Globus pallidus (tissue), 1 donor: ENCODE data around the gene TCF20.
A peak's percentile ranks its signal among the peaks of the same experiment; 100 is the strongest.

Source experiments
- DNase-seq: peaks from one replicate; pipeline ENCODE4 v3.0.0-alpha.2; 2015; ENCODE audit warnings: low spot score

TCF20 gene

GRCh38 chr22:42270510-42271190 is at the start of gene TCF20:
Gene TCF20, minus strand, starts transcription at chr22:42270653. Its CDS starts 55,348 bp downstream, at chr22:42215305.
- DNase-seq = peak; percentile 66

DNA sequence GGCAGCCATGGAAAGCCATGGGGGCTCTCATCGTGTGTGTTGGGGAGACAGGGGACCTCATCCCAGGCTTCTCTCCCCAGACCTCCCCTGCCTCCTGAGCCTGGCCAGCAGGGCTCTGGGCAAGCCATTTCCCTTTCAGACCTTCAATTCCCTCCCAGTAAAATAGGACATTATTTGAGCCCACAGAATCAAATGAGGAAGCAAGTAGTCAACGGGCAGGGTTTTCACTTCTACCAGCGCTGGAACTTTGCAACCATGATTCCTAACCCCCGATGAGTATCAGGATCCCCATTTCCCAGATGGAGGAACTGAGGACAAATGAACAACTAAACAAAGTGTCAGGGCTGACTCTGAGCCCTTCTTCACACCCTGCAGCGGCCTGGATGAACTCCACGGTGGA is 48.9 kb upstream of the TCF20 start:
- DNase-seq = no peak

DNA sequence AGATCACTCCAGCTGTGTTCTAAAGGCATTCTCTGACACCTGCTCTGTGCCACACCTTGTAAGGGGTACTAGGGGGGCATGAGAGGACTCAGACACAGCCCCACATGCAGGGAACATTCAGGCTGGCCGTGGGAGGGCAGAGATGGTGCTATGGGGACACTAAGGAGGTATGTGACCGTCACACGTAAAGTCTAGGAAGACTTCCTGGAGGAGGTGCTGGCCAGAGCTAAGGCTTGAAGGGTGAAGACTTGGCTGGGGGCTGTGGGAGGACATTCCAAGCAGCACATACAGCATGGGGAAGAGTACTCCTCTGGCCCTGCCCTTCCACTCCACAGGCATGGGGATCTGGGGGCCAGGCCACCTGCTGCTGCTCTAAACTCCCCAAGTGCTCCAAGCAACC is 48.5 kb upstream of the TCF20 start:
- no peak for DNase-seq

- no peak for DNase-seq
Measured at GRCh38 chr22:42317691-42318547, 47.5 kb upstream of the TCF20 start.

DNA sequence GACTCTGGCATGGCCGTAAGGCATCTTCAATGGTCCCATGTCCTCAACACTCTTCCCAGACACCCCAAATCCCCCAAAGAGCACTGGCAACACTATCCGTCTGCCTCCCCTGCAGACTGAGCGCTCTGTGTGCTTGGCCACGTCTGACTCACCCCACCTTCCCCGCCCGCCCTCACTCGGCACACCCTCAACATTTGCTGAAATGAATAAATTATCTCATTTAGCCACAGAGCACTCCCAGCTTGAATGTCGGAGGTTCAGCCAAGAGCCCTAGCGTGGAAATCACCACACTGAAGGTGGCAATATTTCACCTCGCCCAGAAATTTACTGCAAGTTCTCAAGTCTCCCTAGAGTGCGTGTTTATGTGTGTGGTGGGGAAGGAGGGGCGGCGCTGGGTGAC is 46.6 kb upstream of the TCF20 start:
- DNase-seq = no peak

DNA sequence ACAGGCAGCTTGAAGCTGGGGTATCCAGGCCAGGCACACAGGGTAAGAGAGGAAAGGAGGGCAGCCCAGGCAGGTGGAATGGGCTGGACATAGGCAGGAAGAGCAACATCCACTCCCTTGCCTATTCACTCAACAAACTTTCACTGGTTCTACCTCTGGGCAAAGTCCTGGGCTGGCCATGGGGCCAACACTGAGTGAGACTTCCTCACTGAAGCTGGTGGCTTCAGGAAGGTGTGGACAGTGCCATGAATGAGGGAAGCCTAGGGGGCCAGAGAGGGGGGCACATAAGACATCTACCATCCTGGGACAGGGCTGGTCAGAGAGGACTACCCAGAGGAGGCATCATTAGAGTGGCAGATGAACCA is 44.9 kb upstream of the TCF20 start:
- no peak for DNase-seq

- DNase-seq = no peak
Measured at GRCh38 chr22:42314709-42315391, 44.4 kb upstream of the TCF20 start.

DNA sequence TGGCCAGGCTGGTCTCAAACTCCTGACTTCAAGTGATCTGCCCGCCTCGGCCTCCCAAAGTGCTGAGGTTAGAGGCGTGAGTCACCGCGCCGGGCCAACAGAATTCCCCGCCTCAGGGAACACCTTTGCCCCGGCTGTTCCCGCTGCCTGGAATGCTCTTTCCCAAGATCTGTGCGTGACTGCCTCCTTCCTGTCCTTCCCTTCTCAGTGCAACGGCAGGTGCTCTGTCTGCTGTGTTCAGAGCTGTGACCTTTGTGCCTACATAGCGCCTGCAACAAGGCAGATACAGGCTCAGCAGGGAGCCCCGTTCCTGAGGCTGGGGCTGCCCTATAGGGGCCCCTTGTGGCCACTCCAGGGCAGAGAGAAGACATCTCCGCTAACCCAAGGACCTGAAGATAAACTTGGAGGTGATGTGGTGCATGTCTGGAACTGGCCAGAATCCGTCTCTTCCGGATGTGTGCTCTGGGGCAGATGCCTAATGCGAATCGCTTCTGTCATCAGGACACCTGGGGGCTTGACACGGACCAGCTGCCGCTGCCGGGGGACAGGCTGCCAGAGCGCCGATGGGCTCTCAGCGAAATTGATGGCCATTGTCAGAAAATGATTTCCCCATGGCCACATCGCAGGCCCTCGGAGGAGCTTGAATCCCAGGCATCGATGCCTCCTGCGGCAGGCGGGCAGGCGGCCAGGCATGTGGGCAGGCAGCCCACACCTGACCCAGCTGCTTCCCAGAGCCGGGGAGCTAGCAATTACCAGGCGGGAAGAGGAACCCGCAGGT is 43.5 kb upstream of the TCF20 start:
- no peak for DNase-seq

DNA sequence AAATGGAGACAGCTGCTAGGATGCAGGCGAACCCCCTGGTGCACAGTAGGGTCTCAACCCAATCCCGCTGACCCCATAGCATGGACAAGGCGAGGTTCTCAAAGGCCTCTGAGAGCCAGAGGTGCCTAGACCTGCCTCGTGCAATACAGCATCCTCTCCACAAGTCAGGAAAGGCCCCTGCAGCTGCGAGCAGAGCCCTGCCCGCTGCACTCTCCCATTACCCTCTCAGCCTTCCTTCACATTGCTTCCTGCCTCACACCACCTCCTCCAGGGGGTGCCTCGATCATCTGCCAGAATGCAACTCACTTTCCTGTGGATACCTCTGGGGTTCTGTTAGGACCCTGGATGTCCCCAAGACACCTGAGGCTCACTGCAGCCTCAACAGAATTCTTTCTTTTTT is 42.8 kb upstream of the TCF20 start:
- no peak for DNase-seq

GRCh38 chr22:42310291-42311015 is 40.0 kb upstream of the TCF20 start:
- peak; percentile 65 for DNase-seq

GRCh38 chr22:42309865-42310264 is 39.4 kb upstream of the TCF20 start:
- DNase-seq = no peak

GRCh38 chr22:42308892-42309468 is 38.5 kb upstream of the TCF20 start:
- no peak for DNase-seq

DNA sequence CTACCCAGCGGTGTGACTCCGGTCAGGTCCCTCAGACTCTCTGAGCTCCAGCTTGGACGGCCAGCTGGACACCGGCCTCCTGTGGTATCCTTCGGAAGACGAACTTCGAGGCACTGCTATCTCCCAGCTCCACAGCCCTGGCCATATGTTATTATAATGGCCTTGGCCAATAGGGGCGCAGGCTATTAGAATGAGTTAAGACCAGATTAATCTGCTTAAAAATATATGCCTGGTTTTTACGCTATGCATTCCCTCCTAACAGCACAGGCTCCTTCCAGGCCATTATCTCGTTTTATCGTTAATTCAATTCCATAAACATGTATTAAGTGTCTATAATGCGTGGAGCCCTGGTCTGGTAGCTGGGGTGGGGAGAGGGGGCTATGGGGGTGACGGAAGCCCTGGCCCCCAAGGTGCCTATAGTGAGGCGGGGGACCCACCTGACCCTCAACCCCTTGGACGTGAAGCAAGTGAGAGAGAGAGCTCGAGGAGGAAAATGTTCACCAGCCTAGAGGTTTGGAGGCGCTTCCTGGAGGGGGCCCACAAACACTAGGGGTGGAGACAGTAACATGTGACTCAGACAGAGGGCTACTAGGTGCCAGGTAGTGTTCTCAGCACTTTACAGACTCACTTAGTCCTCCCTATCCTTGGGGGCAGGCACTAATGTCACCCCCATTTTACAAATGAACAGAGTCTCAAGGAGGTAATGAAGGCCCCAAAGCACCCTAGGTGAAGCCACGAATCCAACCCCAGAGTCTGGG is 37.5 kb upstream of the TCF20 start:
- no peak for DNase-seq

GRCh38 chr22:42306010-42306409 is 35.6 kb upstream of the TCF20 start:
- DNase-seq = no peak

DNA sequence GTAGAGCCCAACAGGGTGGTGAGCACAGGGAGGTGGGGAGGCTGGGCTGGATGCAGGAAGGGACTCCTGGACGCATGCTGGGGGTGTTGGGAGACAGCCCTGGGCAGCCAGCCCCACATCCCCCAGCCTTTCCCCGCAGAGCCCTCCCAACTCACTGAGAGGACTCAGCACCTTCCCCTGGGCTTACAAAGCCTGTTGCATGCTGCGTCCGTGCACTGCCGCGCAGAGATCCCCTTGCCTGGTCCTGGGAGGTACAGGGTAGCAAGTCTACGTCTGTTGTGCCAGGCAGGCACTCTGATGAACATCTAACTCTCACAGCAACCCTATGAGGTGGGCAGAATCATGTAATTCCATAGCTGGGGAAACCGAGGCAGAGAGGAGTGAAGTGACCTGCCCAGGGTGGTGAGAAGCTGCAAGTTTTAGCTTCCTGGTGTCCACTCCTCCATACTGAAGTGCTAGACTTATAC is 33.9 kb upstream of the TCF20 start:
- DNase-seq = no peak

DNA sequence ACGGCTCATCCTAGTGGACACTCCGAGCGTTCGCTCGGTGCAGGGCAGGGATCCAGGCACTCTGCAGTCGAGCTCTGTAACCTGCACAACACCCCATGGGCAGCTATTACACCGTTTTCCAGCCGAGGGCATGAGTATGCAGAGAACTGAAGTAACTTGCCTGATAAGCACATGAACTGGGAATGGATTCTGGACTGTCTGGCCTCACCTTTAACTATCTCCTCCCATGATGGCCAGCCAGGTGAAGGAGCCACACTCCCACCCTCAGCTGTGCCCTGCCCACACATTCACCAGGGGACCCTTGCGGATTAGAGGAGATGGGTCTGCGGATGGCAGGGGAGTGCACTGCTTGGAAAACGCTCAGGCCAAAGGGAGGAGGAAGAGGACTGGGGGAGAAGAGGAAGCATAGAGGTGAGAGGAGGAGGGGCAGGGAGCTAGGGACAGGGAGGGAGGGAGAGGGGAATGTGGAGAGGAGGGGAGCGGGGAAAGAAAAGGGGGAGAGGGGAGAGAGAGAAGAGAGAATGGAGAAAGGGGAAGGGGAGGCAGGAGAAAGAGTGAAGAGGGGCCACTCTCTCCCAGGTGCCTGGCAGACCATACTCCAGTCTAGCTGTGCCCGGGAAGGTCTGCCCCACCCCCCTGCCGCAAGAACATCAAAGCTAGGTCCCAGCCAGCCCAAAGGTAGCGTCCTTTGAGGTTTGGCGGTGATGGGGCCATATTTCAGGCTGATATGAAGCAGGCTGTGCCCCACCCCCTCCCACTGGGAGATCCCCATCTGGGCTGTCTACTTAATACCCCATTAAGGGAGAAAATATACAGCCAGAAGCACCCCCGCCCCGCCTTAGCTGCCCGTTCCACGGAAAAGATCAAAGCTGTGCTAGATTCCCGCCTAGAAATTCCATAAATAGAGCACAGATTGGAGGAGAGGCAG is 33.2 kb upstream of the TCF20 start:
- no peak for DNase-seq

DNA sequence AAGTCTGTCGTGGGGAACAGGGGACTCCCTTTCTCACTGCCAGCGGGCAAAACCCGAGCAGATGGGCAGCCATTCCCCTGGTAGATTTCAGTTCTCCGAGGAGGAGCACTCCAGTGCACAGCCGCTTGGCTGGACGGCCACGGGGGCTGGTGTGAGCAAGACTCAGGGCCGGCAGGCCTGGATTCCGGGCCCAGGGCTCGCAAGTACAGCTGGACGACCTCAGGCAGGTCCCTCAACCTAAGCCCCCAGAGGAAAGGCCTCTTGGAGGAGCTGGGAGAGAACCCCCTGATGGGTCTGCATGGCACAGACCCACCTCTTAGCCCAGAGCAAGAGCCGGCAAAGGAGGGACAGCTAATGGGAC is 31.3 kb upstream of the TCF20 start:
- DNase-seq = no peak

- DNase-seq = no peak
Measured at GRCh38 chr22:42301077-42301741, 30.8 kb upstream of the TCF20 start.
